Erythroblast (primary cell): ENCODE measurements around the gene IL1RAPL1.
"Not testable (repeated sequence)": the region's sequence is repeated elsewhere in the genome, so short reads cannot be mapped to it uniquely, and the experiment has no call there.

Source experiments
- DNase-seq, 2 experiments: peaks; one replicate each; lab custom pipeline; 2025; lab: John Stamatoyannopoulos, UW
- GATA1 ChIP-seq: IDR thresholded peaks from 2 replicates; pipeline ENCODE4 v1.6.1; 2011; ENCODE audit warnings: low read depth, mild to moderate bottlenecking, control low read depth, low read length, moderate library complexity
- POLR2A ChIP-seq: IDR thresholded peaks from 2 replicates; pipeline ENCODE4 v1.6.1; 2011; ENCODE audit warnings: mild to moderate bottlenecking, low read length

Gene IL1RAPL1

GRCh38 chrX:29090811-29091210 lies 503.6 kb downstream of the IL1RAPL1 start:
- DNase-seq = no peak
- TF ChIP-seq GATA1 (no peak), POLR2A (no peak)

- TF ChIP-seq POLR2A = no peak
- no peak for DNase-seq
Measured at GRCh38 chrX:29107231-29107630, 520.0 kb downstream of the IL1RAPL1 start.

DNA sequence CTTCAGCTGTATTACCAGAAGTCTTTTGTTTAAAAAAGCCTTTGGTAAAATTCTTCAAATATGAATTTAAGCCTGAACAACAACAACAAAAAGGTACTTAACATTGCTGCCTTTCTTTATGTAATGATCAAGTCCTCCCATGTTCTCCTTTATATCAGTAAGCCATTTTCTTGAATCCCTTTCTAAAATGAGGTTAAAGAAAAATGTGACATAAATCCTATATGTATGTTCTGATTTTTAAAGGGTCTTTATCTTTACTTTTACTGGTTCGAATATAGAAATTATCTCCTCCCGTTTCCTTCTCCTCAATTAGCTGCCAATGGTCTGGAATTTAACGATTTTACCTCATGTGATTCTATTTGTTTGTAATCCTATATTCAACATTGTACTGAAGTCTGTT lies 522.8 kb downstream of the IL1RAPL1 start:
- no peak for DNase-seq
- no peak for TF ChIP-seq POLR2A
- TF ChIP-seq GATA1 = no peak

DNA sequence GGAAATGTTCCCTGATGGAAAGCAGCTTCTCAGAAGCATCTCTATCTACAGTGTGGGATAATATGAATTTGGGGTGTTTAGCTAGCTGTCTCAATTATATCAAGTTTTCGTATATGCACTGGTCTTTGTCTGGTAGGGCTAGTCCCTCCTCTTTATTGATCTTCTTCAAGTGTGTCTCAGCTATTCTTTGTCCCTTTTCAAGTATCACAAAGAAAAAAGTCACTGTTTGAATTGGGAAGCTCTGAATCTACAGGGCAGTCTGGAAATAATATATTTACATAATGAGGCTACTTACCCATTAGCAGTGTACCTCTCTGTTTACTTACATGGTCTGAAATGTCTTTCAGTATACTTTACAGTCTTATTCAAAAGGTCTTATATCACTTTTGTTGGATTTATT lies 526.0 kb downstream of the IL1RAPL1 start:
- DNase-seq = no peak
- TF ChIP-seq GATA1 (no peak), POLR2A (no peak)

DNA sequence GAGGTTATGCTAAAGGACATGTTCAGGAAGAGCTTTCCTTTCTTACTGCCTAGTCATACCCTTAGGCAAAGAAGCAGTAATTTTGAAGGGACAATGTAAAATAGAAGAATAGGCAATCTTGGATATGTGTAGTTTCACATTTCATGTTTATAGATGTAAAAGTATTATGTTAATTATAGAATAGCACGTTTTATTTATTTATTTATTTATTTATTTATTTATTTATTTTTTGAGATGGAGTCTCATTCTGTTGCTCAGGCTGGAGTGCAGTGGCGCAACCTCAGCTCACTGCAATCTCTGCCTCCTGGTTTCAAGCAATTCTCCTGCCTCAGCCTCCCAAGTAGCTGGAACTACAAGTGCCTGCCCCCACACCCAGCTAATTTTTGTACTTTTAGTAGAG lies 535.6 kb downstream of the IL1RAPL1 start:
- DNase-seq = not testable (repeated sequence)

- no peak for DNase-seq
- TF ChIP-seq POLR2A (no peak), GATA1 (no peak)
Measured at GRCh38 chrX:29130905-29131304, 543.7 kb downstream of the IL1RAPL1 start.

- DNase-seq = no peak
Measured at GRCh38 chrX:29136904-29137303, 549.7 kb downstream of the IL1RAPL1 start.

GRCh38 chrX:29138003-29138402 lies 550.8 kb downstream of the IL1RAPL1 start:
- DNase-seq = no peak
- TF ChIP-seq GATA1 = no peak
- TF ChIP-seq POLR2A = no peak

More at GRCh38 chrX:29136904-29137303, 549.7 kb downstream of the IL1RAPL1 start:
- TF ChIP-seq POLR2A (no peak), GATA1 (no peak)

DNA sequence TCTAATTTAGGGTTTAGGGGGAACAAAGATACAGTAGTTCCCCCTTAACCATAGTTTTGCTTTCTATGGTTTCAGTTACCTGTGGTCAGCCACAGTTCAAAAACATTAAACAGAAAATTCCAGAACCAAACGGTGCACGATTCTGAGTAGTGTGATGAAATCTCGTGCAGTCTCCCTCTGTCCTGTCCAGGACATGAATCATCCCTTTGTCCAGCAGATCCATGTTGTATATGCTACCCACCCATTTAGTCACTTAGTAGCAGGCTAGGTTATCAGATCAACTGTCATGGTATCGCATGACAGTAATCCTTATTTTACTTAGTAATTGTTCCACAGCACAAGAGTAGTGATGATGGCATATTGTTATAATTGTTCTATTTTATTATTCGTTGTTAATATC lies 556.1 kb downstream of the IL1RAPL1 start:
- no peak for TF ChIP-seq GATA1
- DNase-seq = no peak

GRCh38 chrX:29143756-29144155 lies 556.5 kb downstream of the IL1RAPL1 start:
- no peak for DNase-seq
- TF ChIP-seq GATA1 = no peak

GRCh38 chrX:29145316-29145715 lies 558.1 kb downstream of the IL1RAPL1 start:
- no peak for DNase-seq
- no peak for TF ChIP-seq POLR2A
- no peak for TF ChIP-seq GATA1

GRCh38 chrX:29148511-29148910 lies 561.3 kb downstream of the IL1RAPL1 start:
- no peak for DNase-seq
- TF ChIP-seq GATA1 = no peak
- TF ChIP-seq POLR2A = no peak

- DNase-seq = no peak
- TF ChIP-seq GATA1 = no peak
Measured at GRCh38 chrX:29155286-29155685, 568.0 kb downstream of the IL1RAPL1 start.

GRCh38 chrX:29172880-29173279 lies 585.6 kb downstream of the IL1RAPL1 start:
- no peak for DNase-seq
- TF ChIP-seq POLR2A (no peak), GATA1 (no peak)

GRCh38 chrX:29187264-29187663 lies 600.0 kb downstream of the IL1RAPL1 start:
- DNase-seq = no peak
- TF ChIP-seq GATA1 = no peak
- TF ChIP-seq POLR2A = no peak

- TF ChIP-seq POLR2A = no peak
- no peak for TF ChIP-seq GATA1
- DNase-seq = no peak
Measured at GRCh38 chrX:29196501-29196900, 609.3 kb downstream of the IL1RAPL1 start.
